ENCODE data around the gene EIF2D.

- peak; percentile 4; the same call in 1 of the 2 replicates for TF ChIP-seq POLR2AphosphoS5 (IDR thresholded peaks at IDR 0.05; ENCODE audit: low read depth, low read length)
- TF ChIP-seq POLR2A (IDR thresholded peaks at IDR 0.05; ENCODE audit: low read depth, low read length), result peak; percentile 39; the same call in 1 of the 2 replicates
- TF ChIP-seq TAF1 (IDR thresholded peaks at IDR 0.05; ENCODE audit: borderline replicate concordance, low read depth, low read length), result 0 out of 2 replicates have a peak, but pooled peaks have one; percentile 23
Observed at GRCh38 chr1:206557636-206558473, 54.4 kb downstream of the EIF2D start.
